GM06990 (cell line): ENCODE measurements around the gene MKLN1.

ENCODE experiments used
- DNase-seq: peaks from one replicate; pipeline ENCODE4 v3.0.0-alpha.2; 2011; ENCODE audit not compliant: insufficient read length; ENCODE audit errors: extremely low read depth
- H3K27me3 ChIP-seq: replicated peaks from 2 replicates; pipeline ENCODE4 v1.6.0; 2011; ENCODE audit warnings: low read length; ENCODE audit not compliant: control insufficient read depth, insufficient read depth
- H3K36me3 ChIP-seq: 2 replicates; pipeline ENCODE4 v1.5.1; 2011; ENCODE audit warnings: low read length; ENCODE audit not compliant: control insufficient read depth, insufficient read depth
- H3K4me3 ChIP-seq: replicated peaks from 2 replicates; pipeline ENCODE4 v1.5.1; 2011; ENCODE audit warnings: low read depth, mild to moderate bottlenecking, control low read depth, low read length
- TF ChIP-seq, protein P1 (sequence below): IDR thresholded peaks from 2 replicates; pipeline ENCODE4 v1.5.1; 2011; ENCODE audit warnings: low read length, control low read depth, mild to moderate bottlenecking, inconsistent platforms; ENCODE audit not compliant: insufficient read depth, poor library complexity, severe bottlenecking

The MKLN1 gene

DNA sequence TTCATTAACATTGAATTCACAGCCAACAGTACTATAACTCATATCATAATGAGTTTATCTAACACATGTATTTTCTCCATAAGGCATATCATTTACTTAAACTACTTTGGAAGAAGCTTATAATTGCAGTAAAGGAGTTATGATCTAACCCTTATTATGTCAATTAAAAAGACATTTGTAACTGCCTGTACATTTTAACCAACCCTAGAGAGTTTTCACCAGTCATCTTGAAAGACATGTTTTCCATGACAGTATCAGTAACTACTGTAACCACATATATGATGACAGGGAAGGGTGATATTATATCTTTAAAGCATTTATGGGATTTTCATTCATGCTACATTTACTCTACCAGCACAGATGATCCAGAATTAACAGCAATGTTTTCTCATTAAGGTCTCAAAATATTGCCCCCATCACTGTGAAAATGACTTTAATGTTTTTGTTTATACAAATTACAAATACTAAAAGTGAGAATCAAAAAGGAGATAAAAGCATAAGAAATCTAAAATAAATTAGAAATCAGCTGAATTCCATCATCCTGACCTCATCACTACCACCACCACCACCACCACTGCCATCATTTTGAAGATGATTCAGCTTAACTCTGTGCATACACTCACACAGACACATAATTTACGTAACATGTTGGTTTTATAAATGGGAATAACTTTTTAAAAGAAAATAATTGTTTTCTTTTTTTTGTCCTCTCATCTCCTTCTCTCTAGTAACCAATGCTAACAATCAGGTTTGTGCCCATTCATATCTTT lies 53.6 kb downstream of the MKLN1 start:
- Histone ChIP-seq H3K4me3 (no peak overlapping the region), H3K36me3 (no peaks in the 10 kb centered on the region), H3K27me3 (no peaks in the 10 kb centered on the region)
- DNase-seq = no peak
- TF ChIP-seq, protein P1, sequence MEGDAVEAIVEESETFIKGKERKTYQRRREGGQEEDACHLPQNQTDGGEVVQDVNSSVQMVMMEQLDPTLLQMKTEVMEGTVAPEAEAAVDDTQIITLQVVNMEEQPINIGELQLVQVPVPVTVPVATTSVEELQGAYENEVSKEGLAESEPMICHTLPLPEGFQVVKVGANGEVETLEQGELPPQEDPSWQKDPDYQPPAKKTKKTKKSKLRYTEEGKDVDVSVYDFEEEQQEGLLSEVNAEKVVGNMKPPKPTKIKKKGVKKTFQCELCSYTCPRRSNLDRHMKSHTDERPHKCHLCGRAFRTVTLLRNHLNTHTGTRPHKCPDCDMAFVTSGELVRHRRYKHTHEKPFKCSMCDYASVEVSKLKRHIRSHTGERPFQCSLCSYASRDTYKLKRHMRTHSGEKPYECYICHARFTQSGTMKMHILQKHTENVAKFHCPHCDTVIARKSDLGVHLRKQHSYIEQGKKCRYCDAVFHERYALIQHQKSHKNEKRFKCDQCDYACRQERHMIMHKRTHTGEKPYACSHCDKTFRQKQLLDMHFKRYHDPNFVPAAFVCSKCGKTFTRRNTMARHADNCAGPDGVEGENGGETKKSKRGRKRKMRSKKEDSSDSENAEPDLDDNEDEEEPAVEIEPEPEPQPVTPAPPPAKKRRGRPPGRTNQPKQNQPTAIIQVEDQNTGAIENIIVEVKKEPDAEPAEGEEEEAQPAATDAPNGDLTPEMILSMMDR = no peak

DNA sequence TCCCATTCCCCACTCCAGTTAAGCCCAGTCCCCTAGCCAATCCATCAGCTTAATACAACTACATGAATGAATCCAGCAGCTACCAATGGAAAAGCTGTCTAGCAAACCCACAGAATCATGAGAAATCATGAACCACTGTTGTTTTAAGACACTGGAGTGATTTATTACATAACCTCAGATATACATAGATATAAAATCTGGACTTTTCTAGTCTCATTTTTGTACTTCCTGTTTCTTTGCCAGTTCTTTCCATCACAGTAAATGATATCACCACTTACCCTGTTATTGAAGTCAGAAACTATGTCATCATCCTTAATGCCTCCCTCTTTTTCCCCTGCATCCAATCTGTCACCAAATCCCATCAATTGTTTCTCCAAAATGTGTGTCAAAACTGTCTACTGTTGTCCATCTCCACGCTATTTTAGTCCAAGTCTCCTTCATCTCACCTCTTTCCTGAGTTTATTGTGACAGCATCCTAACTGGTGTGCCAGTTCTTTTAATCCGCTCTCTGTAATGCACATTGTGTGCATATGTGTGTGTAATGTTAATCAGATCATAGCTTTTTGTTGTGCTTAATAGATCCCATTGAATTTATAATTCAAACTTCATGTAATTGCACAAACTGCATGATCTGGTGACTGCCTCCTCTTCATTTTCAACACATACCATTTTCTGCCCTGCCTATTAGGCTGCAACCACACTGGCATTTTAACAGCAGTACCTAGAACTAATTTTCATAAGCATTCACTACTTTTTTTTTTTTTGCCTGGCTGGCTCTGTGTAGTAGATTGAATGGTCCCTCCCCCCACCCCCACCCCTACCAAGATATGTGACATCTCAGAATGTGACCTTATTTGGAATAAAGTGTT lies 56.0 kb downstream of the MKLN1 start:
- Histone ChIP-seq H3K4me3 (no peak overlapping the region), H3K27me3 (no peaks in the 10 kb centered on the region), H3K36me3 (no peaks in the 10 kb centered on the region)
- no peak for DNase-seq
- TF ChIP-seq, protein P1 = no peak

DNA sequence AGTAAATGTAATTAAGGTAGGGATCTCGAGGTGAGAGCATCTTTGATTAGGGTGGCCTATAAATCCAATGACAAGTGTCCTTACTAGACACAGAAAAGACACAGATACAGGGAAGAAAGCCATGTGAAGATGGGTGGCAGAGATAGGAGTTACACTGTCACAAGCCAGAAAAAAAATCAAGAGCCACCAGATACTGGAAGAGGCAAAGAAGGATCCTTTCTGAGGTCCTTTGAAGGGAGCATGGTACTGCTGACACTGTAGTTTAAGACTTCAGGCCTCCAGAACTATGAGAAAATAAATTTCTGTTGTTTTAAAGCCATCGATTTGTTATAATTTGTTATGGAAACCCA lies 56.6 kb downstream of the MKLN1 start:
- TF ChIP-seq, protein P1 = no peak
- Histone ChIP-seq H3K4me3 (no peak overlapping the region), H3K27me3 (no peaks in the 10 kb centered on the region), H3K36me3 (no peaks in the 10 kb centered on the region)
- no peak for DNase-seq

DNA sequence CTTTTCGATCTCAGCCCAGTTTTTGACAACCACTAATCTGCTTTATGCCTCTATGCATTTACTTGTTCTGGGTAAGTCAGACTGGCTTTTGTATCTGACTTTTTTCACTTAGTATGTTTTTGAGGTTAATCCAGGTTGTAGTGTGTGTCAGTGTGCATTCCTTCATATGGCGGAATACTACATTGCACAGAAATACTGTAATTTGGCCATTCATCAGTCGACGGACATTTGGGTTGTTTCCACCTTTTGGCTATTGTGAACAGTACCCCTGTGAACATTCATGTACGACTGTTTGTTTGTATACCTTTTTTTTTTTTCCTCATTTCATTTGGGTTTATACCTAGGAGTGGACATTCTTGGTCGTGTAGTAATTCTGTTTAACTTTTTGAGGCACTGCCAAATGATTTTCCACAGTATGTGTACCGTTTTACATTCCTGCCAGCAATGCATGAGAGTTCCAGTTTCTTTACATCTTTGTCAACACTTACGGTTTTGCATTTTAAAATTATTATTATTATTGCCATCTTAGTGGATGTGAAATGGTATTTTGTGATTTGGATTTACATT lies 57.4 kb downstream of the MKLN1 start:
- TF ChIP-seq, protein P1 = no peak
- Histone ChIP-seq H3K27me3 (no peaks in the 10 kb centered on the region), H3K4me3 (no peak overlapping the region), H3K36me3 (no peaks in the 10 kb centered on the region)
- no peak for DNase-seq

DNA sequence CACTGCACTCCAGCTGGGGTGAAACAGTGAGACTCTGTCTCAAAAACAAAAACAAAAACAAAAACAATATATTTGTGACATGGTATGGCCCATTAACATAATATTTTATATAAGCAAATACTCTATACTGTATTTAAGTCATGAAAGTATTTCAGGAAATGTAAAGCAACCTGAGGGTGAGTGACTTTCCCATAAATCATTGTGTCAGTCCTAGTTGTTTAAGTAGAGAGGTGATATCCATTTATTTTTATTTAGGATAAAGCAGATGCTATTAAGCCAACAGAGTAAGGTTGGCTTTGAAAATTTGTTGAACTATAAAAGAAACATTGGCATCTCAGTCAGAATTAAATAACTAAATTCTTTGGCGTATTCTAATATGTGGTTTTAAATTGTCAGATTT lies 60.5 kb downstream of the MKLN1 start:
- Histone ChIP-seq H3K36me3 (no peaks in the 10 kb centered on the region; the same call in 1 of the 2 replicates), H3K27me3 (no peaks in the 10 kb centered on the region), H3K4me3 (no peak overlapping the region)
- TF ChIP-seq, protein P1 = no peak
- no peak for DNase-seq
